H1 (cell line): ENCODE measurements around the gene SEC24B. TPM values are rescaled to one million over a fixed set of nuclear protein-coding genes. Genes with fewer than 3 reads are reported as not detected.

Experiments
- CTCF ChIA-PET: fragments of 300-600 bp; sonication (Branson Sonifier 250); formaldehyde crosslinking; loops from one replicate; lab custom pipeline; 2021; ENCODE audit not compliant: partially characterized antibody; lab: Charles Lee
- POLR2A ChIA-PET: fragments of 300-600 bp; sonication (Branson Sonifier 250); formaldehyde crosslinking; loops from one replicate; lab custom pipeline; 2021; ENCODE audit warnings: inconsistent platforms; ENCODE audit not compliant: partially characterized antibody; lab: Charles Lee
- DNase-seq, 2 experiments: peaks; one replicate each; pipeline versions ENCODE4 v3.0.0 to v3.0.0-alpha.2; 2010 to 2022; ENCODE audit warnings: low spot score in 2 of 2, low read depth in 1 of 2, mixed read lengths in 1 of 2
- FAIRE-seq: peaks from 2 replicates; lab custom pipeline; 2011; peaks lifted over from hg19 to GRCh38; lab: Jason Lieb, UNC
- H2AFZ ChIP-seq: 2 replicates; pipeline ENCODE4 v1.8.1; 2012; ENCODE audit warnings: low read length, inconsistent platforms
- H2AK5ac ChIP-seq: 2 replicates; pipeline ENCODE4 v1.6.1; 2013; ENCODE audit warnings: low read depth, low read length
- H2BK120ac ChIP-seq: replicated peaks from 2 replicates; pipeline ENCODE3; 2013; ENCODE audit warnings: low read depth, low read length, inconsistent platforms
- H2BK12ac ChIP-seq: 2 replicates; pipeline ENCODE4 v1.6.1; 2013; ENCODE audit warnings: low read depth, low read length
- H2BK15ac ChIP-seq: 2 replicates; pipeline ENCODE4 v1.6.1; 2013; ENCODE audit warnings: low read length
- H2BK20ac ChIP-seq: 2 replicates; pipeline ENCODE4 v1.6.1; 2013; ENCODE audit warnings: low read length
- H2BK5ac ChIP-seq: 2 replicates; pipeline ENCODE4 v1.6.1; 2013; ENCODE audit warnings: low read depth, low read length
- H3K14ac ChIP-seq: 2 replicates; pipeline ENCODE4 v1.6.1; 2013; ENCODE audit warnings: inconsistent platforms; ENCODE audit not compliant: insufficient read length
- H3K18ac ChIP-seq: 2 replicates; pipeline ENCODE4 v1.6.1; 2013; ENCODE audit warnings: low read length; ENCODE audit errors: extremely low read depth
- H3K23ac ChIP-seq: 2 replicates; pipeline ENCODE4 v1.6.1; 2013; ENCODE audit warnings: inconsistent platforms; ENCODE audit not compliant: insufficient read length
- H3K23me2 ChIP-seq: 2 replicates; pipeline ENCODE4 v1.6.1; 2013; ENCODE audit warnings: low read depth, low read length
- H3K27ac ChIP-seq: 2 replicates; pipeline ENCODE4 v1.6.1; 2011; ENCODE audit warnings: low read depth, low read length, inconsistent platforms
- H3K27me3 ChIP-seq, 4 experiments: replicated peaks in 1 of 4; 1 replicate in 1 of 4; 2 replicates in 3 of 4; pipeline versions ENCODE4 v1.6.1 to v1.8.1; 2011 to 2013; ENCODE audit warnings: low read length in 3 of 4, mild to moderate bottlenecking in 3 of 4, inconsistent platforms in 2 of 4, mixed read lengths in 2 of 4, moderate library complexity in 1 of 4; ENCODE audit not compliant: control insufficient read depth in 3 of 4, insufficient read depth in 3 of 4; ENCODE audit errors: extremely low read depth in 1 of 4
- H3K36me3 ChIP-seq, 4 experiments: 2 replicates each; pipeline versions ENCODE4 v1.6.1 to v1.8.1; 2011 to 2013; ENCODE audit warnings: mild to moderate bottlenecking in 4 of 4, low read length in 3 of 4, moderate library complexity in 2 of 4, control low read depth in 1 of 4, inconsistent platforms in 1 of 4; ENCODE audit not compliant: insufficient read depth in 4 of 4, control insufficient read depth in 2 of 4
- H3K4ac ChIP-seq: replicated peaks from 2 replicates; pipeline ENCODE3; 2013; ENCODE audit warnings: low read length, low read depth, mixed read lengths, inconsistent platforms; ENCODE audit not compliant: insufficient read length
- H3K4me1 ChIP-seq, 4 experiments: replicated peaks in 1 of 4; 1 replicate in 1 of 4; 2 replicates in 3 of 4; pipeline versions ENCODE4 v1.6.1 to v1.8.1; 2011 to 2013; ENCODE audit warnings: low read length in 3 of 4, inconsistent platforms in 2 of 4, mixed read lengths in 1 of 4; ENCODE audit not compliant: insufficient read depth in 4 of 4, control insufficient read depth in 3 of 4
- H3K4me2 ChIP-seq, 2 experiments: 2 replicates each; pipeline versions ENCODE4 v1.6.1 to v1.8.1; 2011 to 2013; ENCODE audit warnings: low read depth in 2 of 2, low read length in 2 of 2, control low read depth in 1 of 2, inconsistent platforms in 1 of 2, mild to moderate bottlenecking in 1 of 2; ENCODE audit not compliant: insufficient read depth in 1 of 2
- H3K4me3 ChIP-seq, 4 experiments: fragments of 200-600, 300-600 bp in 1 of 4; sonication (generic), shearing (Covaris generic), sonication (Bioruptor Twin) in 1 of 4; 2 replicates each; pipeline versions ENCODE4 v1.5.1 to v1.8.1; 2011 to 2016; ENCODE audit warnings: low read length in 4 of 4, low read depth in 3 of 4, control low read depth in 2 of 4, inconsistent platforms in 2 of 4, mild to moderate bottlenecking in 2 of 4, mixed read lengths in 1 of 4, moderate library complexity in 1 of 4; ENCODE audit not compliant: insufficient read depth in 2 of 4; ENCODE audit errors: extremely low read depth in 1 of 4
- H3K56ac ChIP-seq: replicated peaks from 2 replicates; pipeline ENCODE3; 2013; ENCODE audit warnings: low read depth, mild to moderate bottlenecking, mixed read lengths, low read length, inconsistent platforms; ENCODE audit not compliant: insufficient read length
- H3K79me1 ChIP-seq: 2 replicates; pipeline ENCODE4 v1.6.1; 2013; ENCODE audit warnings: low read depth, low read length, control low read depth
- H3K79me2 ChIP-seq, 2 experiments: 2 replicates each; pipeline versions ENCODE4 v1.6.1 to v1.8.1; 2012 to 2013; ENCODE audit warnings: low read length in 2 of 2, mild to moderate bottlenecking in 2 of 2, inconsistent platforms in 1 of 2; ENCODE audit not compliant: insufficient read depth in 2 of 2, control insufficient read depth in 1 of 2
- H3K9ac ChIP-seq, 4 experiments: replicated peaks in 1 of 4; 1 replicate in 1 of 4; 2 replicates in 3 of 4; pipeline versions ENCODE4 v1.6.1 to v1.8.1; 2011 to 2013; ENCODE audit warnings: low read depth in 3 of 4, low read length in 3 of 4, control low read depth in 2 of 4, mild to moderate bottlenecking in 2 of 4, moderate library complexity in 2 of 4, inconsistent platforms in 1 of 4; ENCODE audit errors: extremely low read depth in 1 of 4
- H3K9me3 ChIP-seq, 2 experiments: 2 replicates each; pipeline versions ENCODE4 v1.6.1 to v1.8.1; 2012 to 2013; ENCODE audit warnings: mild to moderate bottlenecking in 2 of 2, moderate library complexity in 2 of 2, control low read depth in 1 of 2, inconsistent platforms in 1 of 2, low read depth in 1 of 2, low read length in 1 of 2, mixed read lengths in 1 of 2; ENCODE audit not compliant: insufficient read depth in 2 of 2
- H4K20me1 ChIP-seq, 2 experiments: replicated peaks in 1 of 2; 2 replicates each; pipeline versions ENCODE3 to v1.8.1; 2011 to 2013; ENCODE audit warnings: inconsistent platforms in 2 of 2, low read length in 2 of 2, mild to moderate bottlenecking in 1 of 2; ENCODE audit not compliant: insufficient read depth in 2 of 2, control insufficient read depth in 1 of 2
- H4K5ac ChIP-seq: 2 replicates; pipeline ENCODE4 v1.6.1; 2013; ENCODE audit warnings: low read length, low read depth, mixed read lengths, inconsistent platforms; ENCODE audit not compliant: insufficient read length
- H4K8ac ChIP-seq: 2 replicates; pipeline ENCODE4 v1.8.0; 2013; ENCODE audit warnings: mild to moderate bottlenecking, moderate library complexity, low read length, inconsistent platforms; ENCODE audit not compliant: insufficient read depth; ENCODE audit errors: extremely low read depth
- H4K91ac ChIP-seq: replicated peaks from 2 replicates; pipeline ENCODE3; 2013; ENCODE audit warnings: low read length, mixed read lengths, inconsistent platforms; ENCODE audit not compliant: insufficient read length
- CREB1 ChIP-seq: IDR thresholded peaks from 2 replicates; pipeline ENCODE4 v1.6.1; 2012; ENCODE audit warnings: inconsistent platforms
- HDAC6 ChIP-seq: IDR thresholded peaks from one replicate; pipeline ENCODE4 v1.7.1; 2012; ENCODE audit warnings: low read depth, mild to moderate bottlenecking, inconsistent platforms, low read length, moderate library complexity
- JUN ChIP-seq: IDR thresholded peaks from 2 replicates; pipeline ENCODE4 v1.6.1; 2011; ENCODE audit warnings: low read depth, mild to moderate bottlenecking, improper control_type of control experiment, low read length
- JUND ChIP-seq: IDR thresholded peaks from 2 replicates; pipeline ENCODE4 v1.6.1; 2011; ENCODE audit warnings: mild to moderate bottlenecking, improper control_type of control experiment, low read length
- POU5F1 ChIP-seq: IDR thresholded peaks from 2 replicates; pipeline ENCODE4 v1.6.1; 2011; ENCODE audit warnings: low read depth, mild to moderate bottlenecking, low read length, moderate library complexity
- SIX5 ChIP-seq: IDR thresholded peaks from 2 replicates; pipeline ENCODE4 v1.6.1; 2011; ENCODE audit warnings: mild to moderate bottlenecking, low read depth, low read length
- SUZ12 ChIP-seq: fragments of 200-600 bp; sonication (generic); IDR thresholded peaks from 2 replicates; pipeline ENCODE4 v1.6.1; 2012; ENCODE audit warnings: mild to moderate bottlenecking, inconsistent platforms, low read length, moderate library complexity, mixed read lengths
- WGBS, 2 experiments: shearing (Covaris generic) in 1 of 2; methylation state at CpG; one replicate each; pipeline versions ENCODE4 v1.1.6 to v1.1.7; 2013 to 2015; ENCODE audit warnings: low lambda C conversion rate in 2 of 2, mixed read lengths in 2 of 2, inconsistent platforms in 1 of 2, low coverage in 1 of 2, missing lambda C conversion rate in 1 of 2; ENCODE audit not compliant: insufficient replicate concordance in 2 of 2, insufficient coverage in 1 of 2, insufficient read length in 1 of 2; ENCODE audit errors: extremely low coverage in 1 of 2, missing lambda C conversion rate in 1 of 2; 5-methylcytosine and 5-hydroxymethylcytosine counted together
- polyA plus RNA-seq, 7 experiments: library from polyadenylated mRNA; depleted of rRNA in 3 of 7; stranded (reverse) in 5 of 7; unstranded in 2 of 7; fragments of >200 nt in 5 of 7; fragments of 200-250 nt in 2 of 7; gene quantifications; 1 replicate in 5 of 7; 2 replicates in 1 of 7; 4 replicates in 1 of 7; pipeline versions ENCODE4 v1.2.1 to v1.2.3, GENCODE V29; 2011 to 2013; ENCODE audit warnings: missing spikeins in 2 of 7, mixed read lengths in 2 of 7
- total RNA-seq: library from RNA; stranded (reverse); fragmentation: NEBNext Ultra II Directional; extraction: Animal tissue kit (Norgen Biotek cat#: 25700); gene quantifications from 2 replicates; pipeline ENCODE4 v1.2.1, GENCODE V29; 2021
- TF ChIP-seq, protein P1 (sequence below): IDR thresholded peaks from 2 replicates; pipeline ENCODE4 v1.6.1; 2012; ENCODE audit warnings: low read length, inconsistent platforms
- TF ChIP-seq, protein P2 (sequence below): IDR thresholded peaks from 2 replicates; pipeline ENCODE4 v1.6.1; 2012; ENCODE audit warnings: inconsistent platforms

SEC24B gene
- total and polyA plus RNA-seq, 2 of the 8 experiments (the other 6 are each of a cell fraction or from before 2014, with no cell fraction given): 25.6 to 30.9 TPM

DNA sequence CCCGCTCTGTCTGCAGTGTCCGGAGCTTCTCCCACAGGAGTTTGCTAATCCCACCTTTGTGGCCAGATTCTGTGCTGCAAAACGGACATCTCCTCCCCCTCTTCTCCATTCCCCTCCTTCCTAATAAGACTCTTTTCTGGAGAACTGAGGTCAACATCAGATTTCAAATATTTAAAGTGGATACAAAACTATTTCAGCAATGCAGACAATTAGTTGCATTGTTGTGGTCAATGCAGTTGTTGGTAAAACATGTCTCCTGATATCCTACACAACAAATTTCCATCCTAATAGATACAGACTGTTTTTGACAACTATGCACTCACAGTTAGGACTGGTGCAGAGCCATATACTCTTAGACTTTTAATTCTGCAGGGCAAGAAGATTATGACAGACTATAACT lies 121.4 kb downstream of the SEC24B start:
- Histone ChIP-seq H3K27ac (no peak overlapping the region), H3K18ac (no peak overlapping the region), H2BK12ac (no peak overlapping the region), H3K9me3 (peaks cover 2 to 9% of the 10 kb centered on the region in 2 experiments; a peak in 1 of 4 replicates), H3K56ac (no peak overlapping the region), H4K8ac (no peak overlapping the region), H3K36me3 (no peaks in the 10 kb centered on the region; a peak in 1 of 8 replicates), H4K91ac (no peak overlapping the region), H3K23ac (no peak overlapping the region), H2BK15ac (no peak overlapping the region), H3K23me2 (peaks cover under 1% of the 10 kb centered on the region; the same call in 1 of the 2 replicates), H3K4me2 (no peak overlapping the region), H2BK20ac (no peak overlapping the region), H3K4ac (no peak overlapping the region), H2BK120ac (no peak overlapping the region), H3K9ac (no peak overlapping the region), H3K79me1 (no peaks in the 10 kb centered on the region), H4K20me1 (no peaks in the 10 kb centered on the region), H2BK5ac (no peak overlapping the region), H2AK5ac (no peak overlapping the region), H3K27me3 (no peaks in the 10 kb centered on the region), H2AFZ (no peak overlapping the region), H4K5ac (no peak overlapping the region), H3K79me2 (no peaks in the 10 kb centered on the region), H3K4me3 (no peak overlapping the region), H3K14ac (no peak overlapping the region), H3K4me1 (no peaks in the 10 kb centered on the region; a peak in 1 of 7 replicates)
- FAIRE-seq (no peak), DNase-seq (no peak)
- ChIA-PET POLR2A (interaction anchor here (1.2 kb wide), 1 partner anchor 12 kb away, joined by 3 read pairs; no protein-coding TSS in a partner anchor), CTCF (no interaction called here)
- WGBS, 2 experiments: 92% methylated on average over 3 of the region's 3 CpGs; no CpG with 5 or more reads in 1 of the 2 experiments
- TF ChIP-seq CREB1: no peak
- TF ChIP-seq HDAC6: no peak
- TF ChIP-seq, protein P1, sequence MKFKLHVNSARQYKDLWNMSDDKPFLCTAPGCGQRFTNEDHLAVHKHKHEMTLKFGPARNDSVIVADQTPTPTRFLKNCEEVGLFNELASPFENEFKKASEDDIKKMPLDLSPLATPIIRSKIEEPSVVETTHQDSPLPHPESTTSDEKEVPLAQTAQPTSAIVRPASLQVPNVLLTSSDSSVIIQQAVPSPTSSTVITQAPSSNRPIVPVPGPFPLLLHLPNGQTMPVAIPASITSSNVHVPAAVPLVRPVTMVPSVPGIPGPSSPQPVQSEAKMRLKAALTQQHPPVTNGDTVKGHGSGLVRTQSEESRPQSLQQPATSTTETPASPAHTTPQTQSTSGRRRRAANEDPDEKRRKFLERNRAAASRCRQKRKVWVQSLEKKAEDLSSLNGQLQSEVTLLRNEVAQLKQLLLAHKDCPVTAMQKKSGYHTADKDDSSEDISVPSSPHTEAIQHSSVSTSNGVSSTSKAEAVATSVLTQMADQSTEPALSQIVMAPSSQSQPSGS: no peak
- no peak for TF ChIP-seq JUN
- no peak for TF ChIP-seq POU5F1
- no peak for TF ChIP-seq SUZ12
- TF ChIP-seq, protein P2, sequence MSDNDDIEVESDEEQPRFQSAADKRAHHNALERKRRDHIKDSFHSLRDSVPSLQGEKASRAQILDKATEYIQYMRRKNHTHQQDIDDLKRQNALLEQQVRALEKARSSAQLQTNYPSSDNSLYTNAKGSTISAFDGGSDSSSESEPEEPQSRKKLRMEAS: no peak
- no peak for TF ChIP-seq JUND
- no peak for TF ChIP-seq SIX5
